ENCODE results near the gene TRIM7. TPM values are rescaled to one million over a fixed set of nuclear protein-coding genes. Genes with fewer than 3 reads are reported as not detected.
"Not testable (repeated sequence)": the region's sequence is repeated elsewhere in the genome, so short reads cannot be mapped to it uniquely, and the experiment has no call there.

The TRIM7 gene
- polyA plus RNA-seq, 1 donor from 2014 or later = 2.1 TPM

DNA sequence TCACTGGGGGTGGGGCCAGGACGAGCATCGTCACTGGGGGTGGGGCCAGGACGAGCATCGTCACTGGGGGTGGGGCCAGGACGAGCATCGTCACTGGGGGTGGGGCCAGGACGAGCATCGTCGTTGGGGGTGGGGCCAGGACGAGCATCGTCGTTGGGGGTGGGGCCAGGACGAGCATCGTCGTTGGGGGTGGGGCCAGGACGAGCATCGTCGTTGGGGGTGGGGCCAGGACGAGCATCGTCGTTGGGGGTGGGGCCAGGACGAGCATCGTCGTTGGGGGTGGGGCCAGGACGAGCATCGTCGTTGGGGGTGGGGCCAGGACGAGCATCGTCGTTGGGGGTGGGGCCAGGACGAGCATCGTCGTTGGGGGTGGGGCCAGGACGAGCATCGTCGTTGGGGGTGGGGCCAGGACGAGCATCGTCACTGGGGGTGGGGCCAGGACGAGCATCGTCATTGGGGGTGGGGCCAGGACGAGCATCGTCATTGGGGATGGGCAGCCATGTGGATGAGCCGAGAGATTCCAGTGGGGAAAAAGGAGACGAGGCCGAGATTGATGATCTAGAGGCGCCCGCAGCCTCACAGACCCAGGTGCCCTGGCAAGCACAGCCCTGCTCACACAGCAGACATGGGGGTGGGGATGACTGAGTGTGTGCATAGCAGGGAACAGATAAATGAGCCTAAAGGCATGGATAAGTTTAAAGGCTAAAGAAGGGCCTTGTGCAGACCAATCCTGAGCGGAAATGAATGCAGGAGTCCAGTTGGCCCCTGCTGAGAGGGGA is 44.1 kb downstream of the TRIM7 start:
- not testable (repeated sequence) for H3K9me2 ChIP-seq (ENCODE audit: insufficient read depth, low read length); H3K79me2 ChIP-seq (replicated peaks; ENCODE audit: insufficient read depth, low read length); H3K4me2 ChIP-seq (ENCODE audit: low read length); H3F3A ChIP-seq (ENCODE audit: insufficient read depth, low read length, poor library complexity, severe bottlenecking); H3K36me3 ChIP-seq (ENCODE audit: insufficient read depth, low read length); H4K20me1 ChIP-seq (ENCODE audit: insufficient read depth); H2AFZ ChIP-seq (ENCODE audit: low read depth, low read length); H3K9me3 ChIP-seq (ENCODE audit: low read length)
- Histone ChIP-seq H3K27ac (ENCODE audit: low read length) (peak overlapping the region; percentile 55), H3K27me3 (ENCODE audit: insufficient read depth, low read depth, low read length) (peaks cover 23% of the 10 kb centered on the region), H3K4me3 (ENCODE audit: low read length) (peak overlapping the region; percentile 57), H3K9ac (ENCODE audit: low read length) (peak overlapping the region; percentile 45)

DNA sequence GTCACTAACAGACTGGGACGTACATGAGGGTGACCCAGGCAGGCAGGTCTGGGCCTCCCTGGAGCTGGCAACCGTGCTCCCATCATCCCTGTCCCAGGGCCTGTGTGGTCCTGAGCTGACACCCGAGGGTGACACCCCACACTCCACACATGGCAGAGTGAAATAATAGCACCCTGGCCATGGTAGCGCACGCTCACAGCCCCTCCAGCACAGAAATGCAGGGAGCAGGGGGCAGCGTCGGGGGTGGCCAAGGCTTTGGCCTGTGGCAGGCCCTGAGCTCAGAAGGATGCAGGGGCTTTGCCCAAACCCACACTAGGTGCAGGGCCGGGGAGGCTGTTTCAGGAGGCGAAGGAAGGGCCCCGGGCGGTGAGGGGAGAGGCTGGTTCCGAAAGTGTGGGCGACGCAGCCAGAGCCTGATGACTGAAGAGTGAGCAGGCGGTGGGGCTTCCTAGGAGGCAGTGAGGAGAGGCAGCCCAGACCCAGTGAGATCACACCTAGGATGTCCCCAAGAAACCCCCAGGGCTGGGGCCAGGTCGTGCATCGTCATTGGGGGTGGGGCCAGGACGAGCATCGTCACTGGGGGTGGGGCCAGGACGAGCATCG is 44.7 kb downstream of the TRIM7 start:
- Histone ChIP-seq H3K36me3 (ENCODE audit: insufficient read depth, low read length) (no peaks in the 10 kb centered on the region), H3K9me3 (ENCODE audit: low read length) (no peaks in the 10 kb centered on the region), H3K79me2 (replicated peaks; ENCODE audit: insufficient read depth, low read length) (no peaks in the 10 kb centered on the region), H2AFZ (ENCODE audit: low read depth, low read length) (no peak overlapping the region), H3K27ac (ENCODE audit: low read length) (peak overlapping the region; percentile 53), H3K27me3 (ENCODE audit: insufficient read depth, low read depth, low read length) (peaks cover 17% of the 10 kb centered on the region), H3K4me3 (ENCODE audit: low read length) (peak overlapping the region; percentile 53), H3K9ac (ENCODE audit: low read length) (peak overlapping the region; percentile 47), H4K20me1 (ENCODE audit: insufficient read depth) (no peaks in the 10 kb centered on the region), H3F3A (ENCODE audit: insufficient read depth, low read length, poor library complexity, severe bottlenecking) (no peaks in the 10 kb centered on the region), H3K4me2 (ENCODE audit: low read length) (no peak overlapping the region), H3K9me2 (ENCODE audit: insufficient read depth, low read length) (no peaks in the 10 kb centered on the region)
- TF ChIP-seq EP300 (conservative IDR thresholded peaks at IDR 0.05; ENCODE audit: poor library complexity, severe bottlenecking) (no peak), SMC3 (conservative IDR thresholded peaks at IDR 0.05; ENCODE audit: poor library complexity) (no peak), CTCF (IDR thresholded peaks at IDR 0.05; ENCODE audit: poor library complexity, severe bottlenecking) (no peak), MXI1 (conservative IDR thresholded peaks at IDR 0.05; ENCODE audit: poor library complexity, severe bottlenecking) (no peak), RAD21 (conservative IDR thresholded peaks at IDR 0.05) (no peak), TAF1 (IDR thresholded peaks at IDR 0.05; ENCODE audit: low read depth) (no peak)
- TF ChIP-seq, protein P1, sequence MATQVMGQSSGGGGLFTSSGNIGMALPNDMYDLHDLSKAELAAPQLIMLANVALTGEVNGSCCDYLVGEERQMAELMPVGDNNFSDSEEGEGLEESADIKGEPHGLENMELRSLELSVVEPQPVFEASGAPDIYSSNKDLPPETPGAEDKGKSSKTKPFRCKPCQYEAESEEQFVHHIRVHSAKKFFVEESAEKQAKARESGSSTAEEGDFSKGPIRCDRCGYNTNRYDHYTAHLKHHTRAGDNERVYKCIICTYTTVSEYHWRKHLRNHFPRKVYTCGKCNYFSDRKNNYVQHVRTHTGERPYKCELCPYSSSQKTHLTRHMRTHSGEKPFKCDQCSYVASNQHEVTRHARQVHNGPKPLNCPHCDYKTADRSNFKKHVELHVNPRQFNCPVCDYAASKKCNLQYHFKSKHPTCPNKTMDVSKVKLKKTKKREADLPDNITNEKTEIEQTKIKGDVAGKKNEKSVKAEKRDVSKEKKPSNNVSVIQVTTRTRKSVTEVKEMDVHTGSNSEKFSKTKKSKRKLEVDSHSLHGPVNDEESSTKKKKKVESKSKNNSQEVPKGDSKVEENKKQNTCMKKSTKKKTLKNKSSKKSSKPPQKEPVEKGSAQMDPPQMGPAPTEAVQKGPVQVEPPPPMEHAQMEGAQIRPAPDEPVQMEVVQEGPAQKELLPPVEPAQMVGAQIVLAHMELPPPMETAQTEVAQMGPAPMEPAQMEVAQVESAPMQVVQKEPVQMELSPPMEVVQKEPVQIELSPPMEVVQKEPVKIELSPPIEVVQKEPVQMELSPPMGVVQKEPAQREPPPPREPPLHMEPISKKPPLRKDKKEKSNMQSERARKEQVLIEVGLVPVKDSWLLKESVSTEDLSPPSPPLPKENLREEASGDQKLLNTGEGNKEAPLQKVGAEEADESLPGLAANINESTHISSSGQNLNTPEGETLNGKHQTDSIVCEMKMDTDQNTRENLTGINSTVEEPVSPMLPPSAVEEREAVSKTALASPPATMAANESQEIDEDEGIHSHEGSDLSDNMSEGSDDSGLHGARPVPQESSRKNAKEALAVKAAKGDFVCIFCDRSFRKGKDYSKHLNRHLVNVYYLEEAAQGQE (IDR thresholded peaks at IDR 0.05; ENCODE audit: borderline replicate concordance) = no peak

Data from neural cell (in vitro differentiated cells).